H1 (cell line): ENCODE results near the gene MRGPRE.

Experiments used
- ASH2L ChIP-seq: fragments of 200-600, 300-600 bp; sonication (generic); IDR thresholded peaks from one replicate; pipeline ENCODE4 v1.7.1; 2017; ENCODE audit warnings: low read length
- CHD1 ChIP-seq: IDR thresholded peaks from 2 replicates; pipeline ENCODE4 v1.6.1; 2012; ENCODE audit warnings: low read depth, low read length, improper control_type of control experiment
- CHD2 ChIP-seq: IDR thresholded peaks from 2 replicates; pipeline ENCODE4 v1.6.1; 2012; ENCODE audit warnings: low read length, improper control_type of control experiment
- CTCF ChIP-seq, 3 experiments: IDR thresholded peaks; 1 replicate in 2 of 3; 2 replicates in 1 of 3; pipeline versions ENCODE4 v1.5.1 to v1.6.1; 2011; ENCODE audit warnings: low read length in 3 of 3, mild to moderate bottlenecking in 3 of 3, inconsistent platforms in 2 of 3, low read depth in 1 of 3, moderate library complexity in 1 of 3; ENCODE audit not compliant: insufficient read depth in 1 of 3; ENCODE audit errors: control extremely low read depth in 1 of 3
- POLR2AphosphoS5 ChIP-seq: IDR thresholded peaks from 2 replicates; pipeline ENCODE4 v1.6.1; 2011; ENCODE audit warnings: low read depth, low read length
- SUZ12 ChIP-seq: fragments of 200-600 bp; sonication (generic); IDR thresholded peaks from 2 replicates; pipeline ENCODE4 v1.6.1; 2012; ENCODE audit warnings: mild to moderate bottlenecking, inconsistent platforms, low read length, moderate library complexity, mixed read lengths
- ZNF274 ChIP-seq: IDR thresholded peaks from 2 replicates; pipeline ENCODE4 v1.7.0; 2012; ENCODE audit warnings: low read length, borderline replicate concordance; ENCODE audit errors: extremely low read depth
- TF ChIP-seq, protein P1 (sequence below): IDR thresholded peaks from 2 replicates; pipeline ENCODE4 v1.6.1; 2012; ENCODE audit warnings: inconsistent platforms

DNA sequence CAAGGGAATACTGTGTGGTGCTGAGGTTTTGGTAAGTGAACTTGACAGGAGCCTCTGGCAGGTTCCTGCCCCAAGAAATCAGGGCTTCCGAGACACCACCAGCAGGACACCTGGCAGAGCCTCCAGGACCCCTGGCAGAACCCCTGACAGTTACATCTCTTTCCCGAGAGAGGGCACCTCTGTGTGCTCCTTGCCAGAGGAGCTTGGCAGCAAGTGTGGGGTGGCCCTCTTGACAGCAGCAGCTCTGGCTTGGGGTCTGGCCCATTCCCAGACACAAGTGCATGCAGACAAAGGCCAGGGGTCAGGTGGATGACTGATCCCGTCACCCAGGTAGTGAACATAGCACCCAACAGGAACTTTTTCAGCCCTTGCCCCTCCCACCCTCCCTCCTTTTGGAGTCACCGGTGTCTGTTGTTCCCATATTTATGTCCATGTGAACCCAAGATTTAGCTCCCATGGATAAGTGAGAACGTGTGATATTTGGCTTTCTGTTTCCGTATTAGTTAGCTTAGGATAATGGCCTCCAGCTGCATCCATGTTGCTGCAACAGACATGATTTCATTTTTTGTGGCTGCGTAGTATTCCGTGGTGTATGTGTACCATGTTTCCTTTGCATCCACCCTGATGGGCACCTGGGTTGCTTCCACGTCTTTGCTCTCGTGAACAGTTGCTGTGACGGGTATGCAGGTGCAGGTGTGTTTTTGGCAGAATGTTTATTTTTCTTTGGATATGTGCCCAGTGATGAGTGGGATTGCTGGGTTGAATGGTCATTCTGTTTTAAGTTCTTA lies 45.9 kb downstream of the MRGPRE start:
- TF ChIP-seq POLR2AphosphoS5 (no peak), CTCF (IDR thresholded peaks at IDR 0.05; ENCODE audit: control extremely low read depth in 1 of 3, insufficient read depth in 1 of 3, low read depth in 1 of 3, low read length in 3 of 3) (peak in 2 of 3 experiments; percentile 1 to 13; a peak in 1 of 4 replicates), SUZ12 (no peak), ZNF274 (no peak), ASH2L (no peak), CHD2 (no peak), CHD1 (no peak)
- TF ChIP-seq, protein P1, sequence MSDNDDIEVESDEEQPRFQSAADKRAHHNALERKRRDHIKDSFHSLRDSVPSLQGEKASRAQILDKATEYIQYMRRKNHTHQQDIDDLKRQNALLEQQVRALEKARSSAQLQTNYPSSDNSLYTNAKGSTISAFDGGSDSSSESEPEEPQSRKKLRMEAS, result no peak
